Sigmoid colon (tissue), 4 donors: Measurements from ENCODE around the gene CHURC1.

ENCODE experiments used
- POLR2A ChIP-seq, 2 donors: fragments of 450-650 bp; IDR thresholded peaks; one replicate each; pipeline ENCODE4 v1.6.1; 2016; ENCODE audit warnings: antibody characterized with exemption in 2 of 2, mild to moderate bottlenecking in 2 of 2, moderate library complexity in 2 of 2
- POLR2AphosphoS5 ChIP-seq, 4 donors: sonication (generic); formaldehyde crosslinking; IDR thresholded peaks; one replicate each; pipeline ENCODE4 v1.6.1; 2017; ENCODE audit warnings: antibody characterized with exemption in 4 of 4

- TF ChIP-seq POLR2A (IDR thresholded peaks at IDR 0.05) (no peak), POLR2AphosphoS5 (IDR thresholded peaks at IDR 0.05) (no peak)
Measured at GRCh38 chr14:64879635-64880220, 34.5 kb upstream of the CHURC1 start, which contains the start of gene SPTB.
